AG04450 (cell line): ENCODE results near the gene ANKS1B. TPM values are rescaled to one million over a fixed set of nuclear protein-coding genes. Genes with fewer than 3 reads are reported as not detected.

ENCODE experiments used
- CTCF ChIA-PET: fragments of 300-600, 350-600 bp; formaldehyde crosslinking; extraction: SDS; loops from one replicate; lab custom pipeline; 2022; ENCODE audit warnings: antibody characterized with exemption, inconsistent platforms; lab: Charles Lee
- POLR2A ChIA-PET: fragments of 350-600 bp; formaldehyde crosslinking; extraction: SDS; loops from one replicate; lab custom pipeline; 2021; ENCODE audit warnings: antibody characterized with exemption, inconsistent platforms; lab: Yijun Ruan, JAX
- DNase-seq: peaks from one replicate; pipeline ENCODE4 v3.0.0-alpha.2; 2011; ENCODE audit warnings: low read depth, low spot score
- H3K27ac ChIP-seq: one replicate; pipeline ENCODE4 v1.5.1; 2012; ENCODE audit warnings: low read depth, low read length, control low read depth
- H3K27me3 ChIP-seq: one replicate; pipeline ENCODE4 v1.6.0; 2012; ENCODE audit warnings: low read length; ENCODE audit not compliant: control insufficient read depth, insufficient read depth
- H3K4me3 ChIP-seq: 2 replicates; pipeline ENCODE4 v1.5.1; 2011; ENCODE audit warnings: mild to moderate bottlenecking, low read depth, low read length, control low read depth
- H3K9me3 ChIP-seq: 2 replicates; pipeline ENCODE4 v1.5.1; 2012; ENCODE audit warnings: low read length; ENCODE audit not compliant: control insufficient read depth, insufficient read depth
- CTCF ChIP-seq: IDR thresholded peaks from 2 replicates; pipeline ENCODE4 v1.5.1; 2011; ENCODE audit warnings: low read depth, low read length, control low read depth, inconsistent platforms
- polyA plus RNA-seq: library from polyadenylated mRNA; depleted of rRNA; stranded (reverse); fragments of >200 nt; gene quantifications from 2 replicates; pipeline ENCODE4 v1.2.3, GENCODE V29; 2011

Gene ANKS1B
- polyA plus RNA-seq, 1 experiment: 0.22 TPM

DNA sequence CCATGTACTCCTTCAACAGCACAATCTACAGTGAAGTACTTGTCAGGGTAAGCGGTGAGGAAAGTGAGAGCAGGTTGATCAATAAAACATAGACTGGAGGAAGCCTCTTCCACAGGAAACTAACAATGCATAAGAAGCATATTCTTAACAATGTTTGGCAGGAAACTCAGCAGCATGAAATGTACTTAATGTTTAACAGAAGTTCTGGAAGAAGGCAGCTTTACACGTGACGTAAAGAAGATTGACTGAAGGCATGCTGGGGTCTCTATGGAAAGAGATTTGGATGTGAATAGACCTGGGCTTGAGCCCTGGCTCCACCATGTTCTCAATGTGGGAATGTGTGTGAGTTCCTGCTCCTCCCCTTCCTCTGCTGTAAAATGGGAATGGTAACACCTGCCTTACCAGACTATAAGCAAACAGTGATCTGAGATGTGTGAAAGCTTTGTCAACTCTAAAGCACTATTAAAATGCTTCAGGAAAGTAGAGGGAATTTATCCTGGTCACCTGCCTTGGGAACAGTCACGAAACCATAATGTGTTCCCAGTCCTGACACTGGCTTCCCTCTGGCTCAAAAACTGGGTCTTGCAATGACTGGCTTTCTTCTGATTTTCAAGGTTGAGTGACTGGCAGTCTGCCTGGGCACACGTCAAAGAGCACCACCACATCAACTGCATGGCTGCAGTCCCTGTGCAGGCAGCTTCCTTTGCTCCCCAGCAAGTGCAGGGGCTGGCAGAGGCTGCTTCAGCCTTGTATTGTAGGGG is 955.0 kb downstream of the ANKS1B start:
- ChIA-PET POLR2A (no interaction called here), CTCF (interaction anchor here (5.6 kb wide), 1 partner anchor 14 kb away, joined by 33 read pairs; no protein-coding TSS in a partner anchor)
- no peak overlapping the region for H3K27ac ChIP-seq
- no peaks in the 10 kb centered on the region for H3K27me3 ChIP-seq
- no peak overlapping the region for H3K4me3 ChIP-seq
- no peaks in the 10 kb centered on the region for H3K9me3 ChIP-seq
- TF ChIP-seq CTCF: no peak
- no peak for DNase-seq

DNA sequence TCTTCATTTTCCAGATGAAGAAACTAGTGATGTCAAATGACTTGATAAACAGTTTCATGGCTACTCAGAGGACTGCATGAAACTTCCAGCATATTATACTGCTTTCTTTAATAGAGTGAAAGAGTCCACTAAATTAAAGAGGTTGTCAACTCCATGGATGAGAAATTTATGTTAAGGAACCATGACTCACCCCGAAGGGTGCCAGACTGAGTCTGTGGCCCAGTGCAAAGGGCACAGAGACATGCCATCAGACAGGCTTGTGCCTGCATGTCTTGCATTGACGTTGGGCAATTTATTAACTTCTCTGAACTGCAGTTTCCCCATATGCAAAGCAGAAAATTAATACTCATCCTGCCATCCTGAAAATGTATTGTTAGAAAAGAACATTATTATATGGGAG is 957.3 kb downstream of the ANKS1B start:
- Histone ChIP-seq H3K9me3 (no peaks in the 10 kb centered on the region), H3K4me3 (no peak overlapping the region), H3K27ac (no peak overlapping the region), H3K27me3 (no peaks in the 10 kb centered on the region)
- ChIA-PET POLR2A (no interaction called here), CTCF (interaction anchor here (0.9 kb wide), 1 partner anchor 16 kb away, joined by 6 read pairs; no protein-coding TSS in a partner anchor)
- no peak for DNase-seq
- TF ChIP-seq CTCF: no peak

DNA sequence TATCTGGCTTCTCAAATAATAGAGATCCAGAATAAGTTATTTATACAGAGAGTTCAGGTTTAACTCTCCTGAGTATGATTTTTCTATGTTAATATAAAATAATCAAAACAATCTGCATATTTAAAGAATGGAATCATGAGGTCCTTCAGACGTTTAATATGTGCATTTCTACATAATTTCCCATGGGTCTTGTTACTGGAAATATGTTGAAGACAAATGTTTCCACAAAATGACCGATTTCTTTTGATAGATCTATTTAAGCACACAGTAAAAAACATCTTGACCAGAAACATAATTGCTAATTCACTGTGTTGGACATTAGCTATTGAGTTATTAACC is 957.7 kb downstream of the ANKS1B start:
- Histone ChIP-seq H3K27ac (no peak overlapping the region), H3K27me3 (no peaks in the 10 kb centered on the region), H3K9me3 (no peaks in the 10 kb centered on the region), H3K4me3 (no peak overlapping the region)
- CTCF ChIA-PET: interaction anchor here (1.5 kb wide), 1 partner anchor 16 kb away, joined by 7 read pairs; no protein-coding TSS in a partner anchor
- no peak for DNase-seq
- POLR2A ChIA-PET: no interaction called here
- no peak for TF ChIP-seq CTCF

DNA sequence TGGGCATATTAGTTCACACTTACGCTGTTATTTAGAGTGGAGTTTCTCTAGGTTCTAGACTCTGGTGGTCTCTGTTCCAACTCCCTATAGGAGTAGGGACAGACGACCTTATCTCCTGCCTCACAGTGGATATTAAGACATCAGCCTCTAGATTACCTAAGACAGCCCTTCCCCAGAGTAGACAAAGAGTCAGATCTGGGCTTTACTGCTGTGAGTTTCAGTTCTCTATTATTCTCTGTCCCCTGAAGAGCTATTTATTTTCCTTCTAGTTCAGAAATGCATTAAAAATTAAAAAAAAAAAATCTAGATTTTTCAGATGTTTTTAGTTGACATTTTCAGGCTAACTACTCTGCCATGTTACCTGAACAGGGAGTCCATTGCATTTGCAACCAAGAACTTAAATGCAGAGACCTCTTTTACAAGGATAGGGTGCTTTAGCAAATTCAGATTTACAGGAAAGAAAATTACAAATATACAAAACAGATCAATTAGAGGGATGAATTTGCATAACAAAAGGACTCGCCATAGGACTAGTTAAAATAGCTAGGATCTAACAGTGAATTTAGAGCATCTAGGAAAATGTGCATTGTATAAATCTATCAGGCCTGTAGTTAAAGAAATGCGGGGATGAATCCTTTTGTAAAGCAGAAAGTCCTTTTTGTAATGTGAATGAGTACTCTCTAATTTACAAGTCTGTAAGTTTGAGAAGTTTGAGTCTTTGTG is 958.2 kb downstream of the ANKS1B start:
- POLR2A ChIA-PET: no interaction called here
- Histone ChIP-seq H3K4me3 (no peak overlapping the region), H3K27ac (no peak overlapping the region), H3K9me3 (no peaks in the 10 kb centered on the region), H3K27me3 (no peaks in the 10 kb centered on the region)
- no peak for TF ChIP-seq CTCF
- CTCF ChIA-PET: interaction anchor here (1.5 kb wide), 1 partner anchor 17 kb away, joined by 7 read pairs; no protein-coding TSS in a partner anchor
- DNase-seq: no peak

DNA sequence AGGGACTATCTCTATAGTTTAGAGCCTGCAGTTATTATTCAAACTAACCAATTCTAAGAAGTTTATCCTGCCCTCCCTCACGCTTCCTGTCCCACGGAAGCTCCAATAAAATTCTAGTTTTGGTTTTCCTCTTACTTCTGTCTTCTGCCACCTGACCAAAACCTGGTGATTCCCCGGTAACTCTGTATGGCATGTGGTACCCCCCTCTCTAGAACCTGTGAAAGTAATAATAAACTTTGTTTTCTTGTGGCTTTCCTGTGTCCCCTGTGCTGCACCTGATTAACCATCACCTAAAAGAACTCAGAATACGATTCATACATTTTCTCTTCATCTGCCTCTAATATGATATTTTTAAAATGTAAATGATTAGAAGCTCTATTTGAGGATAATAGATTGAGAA is 959.9 kb downstream of the ANKS1B start:
- DNase-seq: no peak
- ChIA-PET POLR2A (no interaction called here), CTCF (no interaction called here)
- Histone ChIP-seq H3K27ac (no peak overlapping the region), H3K27me3 (no peaks in the 10 kb centered on the region), H3K4me3 (no peak overlapping the region), H3K9me3 (no peaks in the 10 kb centered on the region)
- TF ChIP-seq CTCF: no peak
